ENCODE results near the gene RASA2.

DNA sequence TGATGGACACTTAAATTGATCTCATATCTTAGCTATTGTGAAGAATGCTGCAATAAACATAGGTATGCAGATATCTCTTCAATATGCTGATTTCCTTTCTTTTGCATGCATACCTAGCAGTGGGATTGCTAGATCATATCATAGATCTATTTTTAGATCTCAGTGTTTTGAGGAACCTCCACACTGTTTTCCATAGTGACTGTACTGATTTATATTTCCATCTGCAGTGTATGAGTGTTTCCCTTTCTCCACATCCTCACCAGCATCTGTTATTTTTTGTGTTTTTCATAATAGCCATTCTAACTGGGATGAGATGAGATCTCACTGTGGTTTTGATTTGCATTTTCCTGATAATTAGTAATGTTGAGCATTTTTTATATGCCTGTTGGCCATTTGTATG is 17.1 kb upstream of the RASA2 start:
- no peak for TF ChIP-seq POLR2A (IDR thresholded peaks at IDR 0.05)
- TF ChIP-seq, protein P1, sequence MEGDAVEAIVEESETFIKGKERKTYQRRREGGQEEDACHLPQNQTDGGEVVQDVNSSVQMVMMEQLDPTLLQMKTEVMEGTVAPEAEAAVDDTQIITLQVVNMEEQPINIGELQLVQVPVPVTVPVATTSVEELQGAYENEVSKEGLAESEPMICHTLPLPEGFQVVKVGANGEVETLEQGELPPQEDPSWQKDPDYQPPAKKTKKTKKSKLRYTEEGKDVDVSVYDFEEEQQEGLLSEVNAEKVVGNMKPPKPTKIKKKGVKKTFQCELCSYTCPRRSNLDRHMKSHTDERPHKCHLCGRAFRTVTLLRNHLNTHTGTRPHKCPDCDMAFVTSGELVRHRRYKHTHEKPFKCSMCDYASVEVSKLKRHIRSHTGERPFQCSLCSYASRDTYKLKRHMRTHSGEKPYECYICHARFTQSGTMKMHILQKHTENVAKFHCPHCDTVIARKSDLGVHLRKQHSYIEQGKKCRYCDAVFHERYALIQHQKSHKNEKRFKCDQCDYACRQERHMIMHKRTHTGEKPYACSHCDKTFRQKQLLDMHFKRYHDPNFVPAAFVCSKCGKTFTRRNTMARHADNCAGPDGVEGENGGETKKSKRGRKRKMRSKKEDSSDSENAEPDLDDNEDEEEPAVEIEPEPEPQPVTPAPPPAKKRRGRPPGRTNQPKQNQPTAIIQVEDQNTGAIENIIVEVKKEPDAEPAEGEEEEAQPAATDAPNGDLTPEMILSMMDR (IDR thresholded peaks at IDR 0.05): no peak
- TF ChIP-seq POLR2AphosphoS5 (IDR thresholded peaks at IDR 0.05): no peak

All from breast epithelium (tissue), 3 donors.